GM23338 (cell line): Measurements from ENCODE around the gene FLOT1. TPM values are rescaled to one million over a fixed set of nuclear protein-coding genes. Genes with fewer than 3 reads are reported as not detected.

ENCODE experiments used
- ATAC-seq: fragments of 200-7000 bp; cut with Tn5 transposase; 3 replicates; pipeline ENCODE4 v1.9.1; 2020
- DNase-seq: peaks from one replicate; pipeline ENCODE4 v3.0.0-alpha.2; 2015; ENCODE audit warnings: low spot score
- H2AFZ ChIP-seq: fragments of 200-600 bp; sonication (generic); 2 replicates; pipeline ENCODE4 v1.8.0; 2016; ENCODE audit warnings: antibody characterized with exemption, mild to moderate bottlenecking, moderate library complexity
- H3F3A ChIP-seq: fragments of 200-600 bp; sonication (generic); replicated peaks from 2 replicates; pipeline ENCODE4 v1.8.0; 2017; ENCODE audit warnings: antibody characterized with exemption, mixed run types, low read depth
- H3K27ac ChIP-seq: fragments of 200-600 bp; sonication (generic); 2 replicates; pipeline ENCODE4 v1.6.1; 2016; ENCODE audit warnings: low read depth
- H3K27me3 ChIP-seq: fragments of 200-600 bp; sonication (generic); 2 replicates; pipeline ENCODE4 v1.8.0; 2016; ENCODE audit warnings: mild to moderate bottlenecking, mixed run types, moderate library complexity; ENCODE audit not compliant: insufficient read depth
- H3K36me3 ChIP-seq: fragments of 200-600 bp; sonication (generic); 2 replicates; pipeline ENCODE4 v1.8.0; 2016; ENCODE audit warnings: mild to moderate bottlenecking; ENCODE audit not compliant: insufficient read depth
- H3K4me1 ChIP-seq: fragments of 200-600 bp; sonication (generic); 2 replicates; pipeline ENCODE4 v1.8.0; 2016; ENCODE audit warnings: mild to moderate bottlenecking, moderate library complexity; ENCODE audit not compliant: insufficient read depth
- H3K4me2 ChIP-seq: fragments of 200-600 bp; sonication (generic); 2 replicates; pipeline ENCODE4 v1.7.1; 2017; ENCODE audit warnings: mixed run types
- H3K4me3 ChIP-seq: fragments of 200-600 bp; sonication (generic); 2 replicates; pipeline ENCODE4 v1.6.1; 2016; ENCODE audit warnings: mixed run types
- H3K79me2 ChIP-seq: fragments of 200-600 bp; sonication (generic); replicated peaks from 2 replicates; pipeline ENCODE4 v1.8.0; 2017; ENCODE audit warnings: mild to moderate bottlenecking; ENCODE audit not compliant: insufficient read depth
- H3K9me2 ChIP-seq: fragments of 200-600 bp; sonication (generic); 2 replicates; pipeline ENCODE4 v1.8.0; 2017; ENCODE audit not compliant: insufficient read depth
- H4K20me1 ChIP-seq: fragments of 200-600 bp; sonication (generic); replicated peaks from 2 replicates; pipeline ENCODE4 v1.8.0; 2017; ENCODE audit warnings: mild to moderate bottlenecking; ENCODE audit not compliant: insufficient read depth
- H3K27ac Mint-ChIP-seq: 2 replicates; pipeline ENCODE4 v1.8.0; 2020; ENCODE audit warnings: inconsistent platforms, mild to moderate bottlenecking, moderate library complexity, mixed read lengths
- H3K27me3 Mint-ChIP-seq: 3 replicates; pipeline ENCODE4 v1.8.0; 2022; ENCODE audit warnings: low read depth, mild to moderate bottlenecking, moderate library complexity, mixed read lengths, inconsistent platforms; ENCODE audit not compliant: insufficient read depth, poor library complexity
- H3K36me3 Mint-ChIP-seq: 3 replicates; pipeline ENCODE4 v1.8.0; 2021; ENCODE audit warnings: low read depth, mild to moderate bottlenecking, inconsistent platforms, moderate library complexity, mixed read lengths
- H3K4me1 Mint-ChIP-seq: 3 replicates; pipeline ENCODE4 v1.8.0; 2020; ENCODE audit warnings: mild to moderate bottlenecking, inconsistent platforms, mixed read lengths
- H3K4me3 Mint-ChIP-seq: 3 replicates; pipeline ENCODE4 v1.8.0; 2021; ENCODE audit warnings: moderate library complexity, mild to moderate bottlenecking, inconsistent platforms, mixed read lengths
- H3K9me3 Mint-ChIP-seq: 3 replicates; pipeline ENCODE4 v1.8.0; 2020; ENCODE audit warnings: moderate library complexity, mild to moderate bottlenecking, inconsistent platforms, mixed read lengths
- CREB1 ChIP-seq: fragments of 250-450 bp; sonication (Bioruptor Pico); IDR thresholded peaks from 2 replicates; pipeline ENCODE4 v1.5.0; 2020; ENCODE audit warnings: low read depth, mild to moderate bottlenecking, moderate library complexity
- CTCF ChIP-seq, 2 experiments: fragments of 200-600 bp in 1 of 2; sonication (generic) in 1 of 2; conservative IDR thresholded peaks; 2 replicates each; pipeline versions ENCODE4 v1.5.1 to v1.6.1; 2016 to 2017; ENCODE audit warnings: antibody characterized with exemption in 2 of 2, low read depth in 2 of 2, mild to moderate bottlenecking in 2 of 2, moderate library complexity in 1 of 2
- ETS1 ChIP-seq: IDR thresholded peaks from 2 replicates; pipeline ENCODE4 v1.6.1; 2016; ENCODE audit warnings: antibody characterized with exemption
- EZH2 ChIP-seq: fragments of 200-600 bp; sonication (generic); IDR thresholded peaks from one replicate; pipeline ENCODE4 v1.8.0; 2017; ENCODE audit warnings: antibody characterized with exemption, mild to moderate bottlenecking, low read depth; ENCODE audit not compliant: unreplicated experiment
- EZH2phosphoT487 ChIP-seq: fragments of 200-600 bp; sonication (generic); IDR thresholded peaks from one replicate; pipeline ENCODE4 v1.8.1; 2018; ENCODE audit warnings: antibody characterized with exemption; ENCODE audit not compliant: unreplicated experiment
- JUNB ChIP-seq: IDR thresholded peaks from one replicate; pipeline ENCODE4 v1.6.1; 2016; ENCODE audit warnings: antibody characterized with exemption; ENCODE audit not compliant: unreplicated experiment
- NANOG ChIP-seq: IDR thresholded peaks from 2 replicates; pipeline ENCODE4 v1.6.1; 2016; ENCODE audit warnings: antibody characterized with exemption, borderline replicate concordance
- POLR2AphosphoS5 ChIP-seq: IDR thresholded peaks from 2 replicates; pipeline ENCODE4 v1.6.1; 2016; ENCODE audit warnings: antibody characterized with exemption, low read depth
- REST ChIP-seq: IDR thresholded peaks from one replicate; pipeline ENCODE4 v1.6.1; 2018; ENCODE audit warnings: antibody characterized with exemption; ENCODE audit not compliant: unreplicated experiment
- STAT1 ChIP-seq: IDR thresholded peaks from one replicate; pipeline ENCODE4 v1.6.1; 2016; ENCODE audit warnings: antibody characterized with exemption; ENCODE audit not compliant: unreplicated experiment
- ZNF114 ChIP-seq: fragments of 250-450 bp; sonication (Bioruptor Pico); IDR thresholded peaks from 2 replicates; pipeline ENCODE4 v1.5.0; 2020; ENCODE audit warnings: mild to moderate bottlenecking, moderate library complexity
- ZNF331 ChIP-seq: fragments of 250-450 bp; sonication (Bioruptor Pico); IDR thresholded peaks from 2 replicates; pipeline ENCODE4 v1.5.0; 2020; ENCODE audit warnings: low read depth, mild to moderate bottlenecking, moderate library complexity
- ZNF462 ChIP-seq: fragments of 250-450 bp; sonication (Bioruptor Pico); IDR thresholded peaks from 2 replicates; pipeline ENCODE4 v1.5.0; 2020; ENCODE audit warnings: mild to moderate bottlenecking, moderate library complexity
- polyA plus RNA-seq: library from polyadenylated mRNA; unstranded; fragments of >200 nt; fragmentation: Nextera tagmentation; extraction: Ambion mirVana; gene quantifications from 2 replicates; pipeline ENCODE4 v1.2.1, GENCODE V29; 2016
- total RNA-seq: library from RNA; depleted of rRNA; stranded (reverse); fragments of >200 nt; shearing (Covaris generic); gene quantifications from 2 replicates; pipeline ENCODE4 v1.2.3, GENCODE V29; 2014

FLOT1 gene
- total and polyA plus RNA-seq, 2 experiments from 2014 or later, result 72.2 to 94.5 TPM

GRCh38 chr6:30719791-30720737, 22.4 kb downstream of the FLOT1 start, which contains the start of gene TUBB:
Gene TUBB (plus strand): TSS chr6:30720352. CDS start chr6:30720507, 155 bp downstream.
- peaks cover 56% of the 10 kb centered on the region for H3K36me3 Mint-ChIP-seq

More at GRCh38 chr6:30719791-30720737, 22.4 kb downstream of the FLOT1 start, which contains the start of gene TUBB:
- Histone ChIP-seq H3K27me3 (no peaks in the 10 kb centered on the region), H2AFZ (no peak within 1 kb of the TSS), H3K79me2 (peaks cover 63% of the 10 kb centered on the region), H3K4me1 (peaks cover 13% of the 10 kb centered on the region), H3F3A (peaks cover 42% of the 10 kb centered on the region), H3K4me3 (peak within 1 kb of the TSS; percentile 94), H3K9me2 (no peaks in the 10 kb centered on the region), H3K27ac (peak within 1 kb of the TSS; percentile 99), H4K20me1 (peaks cover 29% of the 10 kb centered on the region), H3K4me2 (peak within 1 kb of the TSS; percentile 94), H3K36me3 (peaks cover 32% of the 10 kb centered on the region)
- Mint-ChIP-seq H3K27me3 (peaks cover 53% of the 10 kb centered on the region), H3K9me3 (peaks cover 13% of the 10 kb centered on the region; the same call in 2 of the 3 replicates), H3K27ac (peak within 1 kb of the TSS; percentile 100), H3K4me3 (peak within 1 kb of the TSS; percentile 100), H3K4me1 (peaks cover 47% of the 10 kb centered on the region)
- peak; percentile 99 for DNase-seq
- ATAC-seq, result peak; percentile 67
- TF ChIP-seq NANOG (no peak), JUNB (no peak), CTCF (conservative IDR thresholded peaks at IDR 0.05; ENCODE audit: low read depth in 2 of 2) (peak in 1 of 2 experiments; percentile 23; a peak in 1 of 4 replicates), ZNF462 (CRISPR knock-in tag) (no peak), POLR2AphosphoS5 (peak; percentile 99), ETS1 (no peak; the same call in 1 of the 2 replicates), STAT1 (no peak), REST (no peak), ZNF331 (CRISPR knock-in tag) (no peak), CREB1 (CRISPR knock-in tag) (peak; percentile 49; the same call in 1 of the 2 replicates), ZNF114 (no peak), EZH2 (no peak), EZH2phosphoT487 (no peak)
